ENCODE results near the gene C11orf65.

C11orf65 gene

GRCh38 chr11:108491936-108492335 is 24.6 kb upstream of the C11orf65 start:
- no peaks in the 10 kb centered on the region for H3K9me3 ChIP-seq (ENCODE audit: low read depth, low read length)
- H3K4me3 ChIP-seq = no peak overlapping the region
- TF ChIP-seq EZH2 (IDR thresholded peaks at IDR 0.05) = no peak
- TF ChIP-seq FOXP2 (optimal IDR thresholded peaks at IDR 0.05; ENCODE audit: control extremely low read depth, extremely low read length, insufficient read depth) = no peak
- TF ChIP-seq POLR2AphosphoS5 (IDR thresholded peaks at IDR 0.05; ENCODE audit: borderline replicate concordance, low read depth, low read length) = no peak
- H3K9ac ChIP-seq (ENCODE audit: insufficient read length) = no peak overlapping the region
- H3K27ac ChIP-seq = no peak overlapping the region
- peaks cover 32% of the 10 kb centered on the region for H3K36me3 ChIP-seq (ENCODE audit: insufficient read depth, low read length)
- DNase-seq (ENCODE audit: low read depth, low spot score) = no peak

GRCh38 chr11:108486828-108487227 is 19.5 kb upstream of the C11orf65 start:
- H3K36me3 ChIP-seq (ENCODE audit: insufficient read depth, low read length) = peaks cover 67% of the 10 kb centered on the region
- no peak overlapping the region for H3K9ac ChIP-seq (ENCODE audit: insufficient read length)

GRCh38 chr11:108486331-108486730 is 19.0 kb upstream of the C11orf65 start:
- H3K4me3 ChIP-seq = no peak overlapping the region
- no peak for DNase-seq (ENCODE audit: low read depth, low spot score)
- H3K27ac ChIP-seq = no peak overlapping the region
- no peaks in the 10 kb centered on the region for H3K9me3 ChIP-seq (ENCODE audit: low read depth, low read length)
- peaks cover 71% of the 10 kb centered on the region for H3K36me3 ChIP-seq (ENCODE audit: insufficient read depth, low read length)
- TF ChIP-seq POLR2AphosphoS5 (IDR thresholded peaks at IDR 0.05; ENCODE audit: borderline replicate concordance, low read depth, low read length) (no peak), EZH2 (IDR thresholded peaks at IDR 0.05) (no peak), FOXP2 (optimal IDR thresholded peaks at IDR 0.05; ENCODE audit: control extremely low read depth, extremely low read length, insufficient read depth) (no peak)
- H3K9ac ChIP-seq (ENCODE audit: insufficient read length) = no peak overlapping the region

More at GRCh38 chr11:108486828-108487227, 19.5 kb upstream of the C11orf65 start:
- Histone ChIP-seq H3K27ac (no peak overlapping the region), H3K9me3 (ENCODE audit: low read depth, low read length) (no peaks in the 10 kb centered on the region), H3K4me3 (no peak overlapping the region)
- DNase-seq (ENCODE audit: low read depth, low spot score) = no peak
- TF ChIP-seq EZH2 (IDR thresholded peaks at IDR 0.05) (no peak), FOXP2 (optimal IDR thresholded peaks at IDR 0.05; ENCODE audit: control extremely low read depth, extremely low read length, insufficient read depth) (no peak), POLR2AphosphoS5 (IDR thresholded peaks at IDR 0.05; ENCODE audit: borderline replicate concordance, low read depth, low read length) (no peak)

- H3K4me3 ChIP-seq = no peak overlapping the region
- TF ChIP-seq POLR2AphosphoS5 (IDR thresholded peaks at IDR 0.05; ENCODE audit: borderline replicate concordance, low read depth, low read length) (no peak), EZH2 (IDR thresholded peaks at IDR 0.05) (no peak), FOXP2 (optimal IDR thresholded peaks at IDR 0.05; ENCODE audit: control extremely low read depth, extremely low read length, insufficient read depth) (no peak)
- H3K9me3 ChIP-seq (ENCODE audit: low read depth, low read length) = no peaks in the 10 kb centered on the region
- H3K27ac ChIP-seq = no peak overlapping the region
- peaks cover 60% of the 10 kb centered on the region for H3K36me3 ChIP-seq (ENCODE audit: insufficient read depth, low read length)
- no peak for DNase-seq (ENCODE audit: low read depth, low spot score)
- no peak overlapping the region for H3K9ac ChIP-seq (ENCODE audit: insufficient read length)
Observed at GRCh38 chr11:108483163-108483562, 15.8 kb upstream of the C11orf65 start.

GRCh38 chr11:108474664-108475463 is 7.5 kb upstream of the C11orf65 start:
- H3K36me3 ChIP-seq (ENCODE audit: insufficient read depth, low read length) = peaks cover 45% of the 10 kb centered on the region
- no peak for TF ChIP-seq EZH2 (IDR thresholded peaks at IDR 0.05)
- H3K9ac ChIP-seq (ENCODE audit: insufficient read length) = no peak overlapping the region
- no peak for DNase-seq (ENCODE audit: low read depth, low spot score)
- no peaks in the 10 kb centered on the region for H3K9me3 ChIP-seq (ENCODE audit: low read depth, low read length)
- no peak overlapping the region for H3K27ac ChIP-seq
- H3K4me3 ChIP-seq = no peak overlapping the region

GRCh38 chr11:108472681-108473080 is 5.4 kb upstream of the C11orf65 start:
- TF ChIP-seq FOXP2 (optimal IDR thresholded peaks at IDR 0.05; ENCODE audit: control extremely low read depth, extremely low read length, insufficient read depth) (no peak), EZH2 (IDR thresholded peaks at IDR 0.05) (no peak), POLR2AphosphoS5 (IDR thresholded peaks at IDR 0.05; ENCODE audit: borderline replicate concordance, low read depth, low read length) (no peak)
- no peaks in the 10 kb centered on the region for H3K9me3 ChIP-seq (ENCODE audit: low read depth, low read length)
- H3K9ac ChIP-seq (ENCODE audit: insufficient read length) = no peak overlapping the region
- H3K4me3 ChIP-seq = no peak overlapping the region
- H3K36me3 ChIP-seq (ENCODE audit: insufficient read depth, low read length) = peaks cover 31% of the 10 kb centered on the region
- no peak overlapping the region for H3K27ac ChIP-seq
- no peak for DNase-seq (ENCODE audit: low read depth, low spot score)

GRCh38 chr11:108468478-108468864 is 1.1 kb upstream of the C11orf65 start:
- DNase-seq (ENCODE audit: low read depth, low spot score) = no peak
- no peak overlapping the region for H3K9ac ChIP-seq (ENCODE audit: insufficient read length)
- TF ChIP-seq EZH2 (IDR thresholded peaks at IDR 0.05) = no peak
- TF ChIP-seq POLR2AphosphoS5 (IDR thresholded peaks at IDR 0.05; ENCODE audit: borderline replicate concordance, low read depth, low read length) = no peak
- TF ChIP-seq FOXP2 (optimal IDR thresholded peaks at IDR 0.05; ENCODE audit: control extremely low read depth, extremely low read length, insufficient read depth) = no peak
- no peaks in the 10 kb centered on the region for H3K9me3 ChIP-seq (ENCODE audit: low read depth, low read length)
- H3K36me3 ChIP-seq (ENCODE audit: insufficient read depth, low read length) = peaks cover 3% of the 10 kb centered on the region; the same call in 1 of the 2 replicates
- no peak overlapping the region for H3K4me3 ChIP-seq
- no peak overlapping the region; the same call in 1 of the 2 replicates for H3K27ac ChIP-seq

- Histone ChIP-seq H3K9me3 (ENCODE audit: low read depth, low read length) (no peaks in the 10 kb centered on the region), H3K36me3 (ENCODE audit: insufficient read depth, low read length) (no peaks in the 10 kb centered on the region), H3K4me3 (peak overlapping the region; percentile 78), H3K27ac (no peak overlapping the region), H3K9ac (ENCODE audit: insufficient read length) (peak overlapping the region; percentile 84)
- no peak for DNase-seq (ENCODE audit: low read depth, low spot score)
- no peak for TF ChIP-seq POLR2AphosphoS5 (IDR thresholded peaks at IDR 0.05; ENCODE audit: borderline replicate concordance, low read depth, low read length)
- no peak for TF ChIP-seq EZH2 (IDR thresholded peaks at IDR 0.05)
- TF ChIP-seq FOXP2 (optimal IDR thresholded peaks at IDR 0.05; ENCODE audit: control extremely low read depth, extremely low read length, insufficient read depth) = no peak
Observed at GRCh38 chr11:108466405-108466804, 924 bp downstream of the C11orf65 start.

Data from SK-N-MC (cell line).